HL-60/S4 treated with retinoic acid at 250 ng/mL for 4 days and 3 days (cell line): ENCODE data around the gene EXOC4.

Experiments used
- in situ Hi-C: fragments of 300-500 bp; cut with MboI; formaldehyde crosslinking; loops from 2 replicates; pipeline ENCODE4 v1.7.0; 2022; ENCODE audit warnings: low sequenced_read_pairs

Gene EXOC4

GRCh38 chr7:133480868-133481267, 228.0 kb downstream of the EXOC4 start:
- in situ Hi-C loops = no loop called here

- in situ Hi-C loops = no loop called here
Observed at GRCh38 chr7:133481676-133482075, 228.8 kb downstream of the EXOC4 start.

- in situ Hi-C loops = no loop called here
Observed at GRCh38 chr7:133482599-133482998, 229.7 kb downstream of the EXOC4 start.

- in situ Hi-C loops = no loop called here
Observed at GRCh38 chr7:133484086-133484485, 231.2 kb downstream of the EXOC4 start.

DNA sequence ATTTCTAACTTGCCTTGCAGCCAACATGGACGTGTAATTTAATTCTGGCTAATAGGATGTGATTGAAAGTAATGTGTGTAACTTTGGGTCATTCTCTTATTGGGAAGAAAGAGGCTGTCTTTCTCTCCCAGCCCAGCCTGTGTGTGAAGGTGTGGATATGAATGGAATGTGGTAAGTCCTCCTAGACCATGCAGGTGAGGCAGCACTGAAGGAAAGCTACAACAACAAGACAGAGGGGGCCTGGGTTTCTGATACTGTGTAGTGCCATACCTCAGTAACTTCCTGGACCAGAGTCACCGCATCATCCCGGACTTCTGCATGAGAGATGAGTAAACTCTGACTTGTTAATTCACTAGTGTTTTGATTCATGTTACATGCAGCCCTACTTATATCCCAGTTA, 237.0 kb downstream of the EXOC4 start:
- in situ Hi-C loops = no loop called here

DNA sequence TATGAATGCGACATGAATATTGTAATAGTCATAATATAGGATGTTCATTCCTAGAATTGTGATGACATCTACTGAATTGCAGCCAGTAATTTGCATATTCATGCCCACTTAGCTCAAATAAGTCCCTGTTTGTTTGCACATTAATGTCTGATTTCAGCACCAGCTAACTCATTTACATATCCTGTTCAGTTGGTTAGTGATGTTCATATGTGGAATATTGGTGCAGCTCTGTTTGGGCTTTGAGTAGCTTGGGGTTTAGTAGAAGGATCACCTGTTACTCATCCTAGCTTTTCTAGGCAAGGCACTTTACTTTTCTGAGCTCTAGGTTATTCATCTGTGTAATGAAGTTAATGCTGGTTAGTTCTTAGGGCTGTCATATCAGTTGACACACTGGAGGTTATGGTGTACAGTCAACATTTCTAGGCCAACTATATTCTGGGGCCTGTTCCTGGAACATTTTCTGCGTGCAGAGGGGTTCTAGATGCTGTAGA, 238.4 kb downstream of the EXOC4 start:
- in situ Hi-C loops = no loop called here

GRCh38 chr7:133491846-133492652, 239.2 kb downstream of the EXOC4 start:
- in situ Hi-C loops = no loop called here

- in situ Hi-C loops = no loop called here
Observed at GRCh38 chr7:133497061-133497460, 244.2 kb downstream of the EXOC4 start.

- in situ Hi-C loops = no loop called here
Observed at GRCh38 chr7:133501771-133502170, 248.9 kb downstream of the EXOC4 start.

DNA sequence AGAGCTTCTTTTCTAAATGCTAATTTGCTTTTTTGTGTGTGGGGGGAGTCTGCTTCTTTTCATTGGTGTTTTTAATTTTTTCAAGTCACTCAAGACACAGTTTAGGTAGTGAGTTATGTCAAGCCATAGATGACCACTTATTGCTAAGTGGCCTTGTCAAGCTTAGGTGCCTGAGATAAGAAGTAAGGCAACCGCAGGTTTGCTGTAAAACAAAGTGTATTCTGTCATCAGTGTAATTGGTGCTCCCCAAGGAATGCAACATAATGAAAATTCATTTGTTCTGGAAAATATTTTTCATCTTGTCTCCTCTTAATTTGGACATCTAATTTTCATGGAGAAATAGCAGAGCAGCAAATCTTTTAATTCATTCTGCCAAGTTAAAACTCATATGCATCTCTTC, 249.6 kb downstream of the EXOC4 start:
- in situ Hi-C loops = no loop called here

GRCh38 chr7:133502972-133503371, 250.1 kb downstream of the EXOC4 start:
- in situ Hi-C loops = no loop called here

GRCh38 chr7:133504825-133505224, 251.9 kb downstream of the EXOC4 start:
- in situ Hi-C loops = no loop called here

- in situ Hi-C loops = no loop called here
Observed at GRCh38 chr7:133509822-133510221, 256.9 kb downstream of the EXOC4 start.

DNA sequence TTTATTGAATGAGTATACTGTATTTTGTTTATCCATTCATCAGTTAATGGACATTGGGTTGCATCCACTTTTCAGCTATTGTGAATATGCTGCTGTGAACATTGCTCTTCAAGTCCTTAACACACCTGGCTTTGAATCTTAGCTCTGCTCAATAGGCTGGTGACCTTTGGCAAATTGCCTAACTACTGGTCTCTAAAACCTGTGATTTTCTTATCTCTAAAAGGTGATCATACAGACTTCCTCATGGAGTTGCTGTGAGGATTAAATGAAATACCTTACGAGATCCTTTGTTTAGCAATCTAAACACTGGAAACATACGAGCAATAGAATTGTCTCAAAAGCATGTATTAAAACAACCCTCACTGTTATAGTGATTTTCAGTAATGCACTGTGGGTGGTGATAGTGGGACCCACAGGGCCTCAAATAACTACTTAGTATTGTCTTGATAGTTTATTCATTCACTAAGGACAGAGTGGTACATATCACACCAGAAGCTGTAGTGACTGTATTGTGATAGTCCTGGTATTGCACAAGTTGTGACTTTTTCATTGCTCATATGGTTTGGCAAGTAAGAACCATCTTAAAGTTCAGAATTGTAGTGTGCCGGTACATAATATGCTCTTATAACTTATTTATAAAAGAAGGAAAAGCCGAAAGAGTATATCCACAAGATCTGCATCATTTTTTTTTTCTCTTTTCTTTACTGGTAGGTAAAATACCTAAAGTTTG, 257.6 kb downstream of the EXOC4 start:
- in situ Hi-C loops = no loop called here

- in situ Hi-C loops = no loop called here
Observed at GRCh38 chr7:133511252-133511651, 258.4 kb downstream of the EXOC4 start.

DNA sequence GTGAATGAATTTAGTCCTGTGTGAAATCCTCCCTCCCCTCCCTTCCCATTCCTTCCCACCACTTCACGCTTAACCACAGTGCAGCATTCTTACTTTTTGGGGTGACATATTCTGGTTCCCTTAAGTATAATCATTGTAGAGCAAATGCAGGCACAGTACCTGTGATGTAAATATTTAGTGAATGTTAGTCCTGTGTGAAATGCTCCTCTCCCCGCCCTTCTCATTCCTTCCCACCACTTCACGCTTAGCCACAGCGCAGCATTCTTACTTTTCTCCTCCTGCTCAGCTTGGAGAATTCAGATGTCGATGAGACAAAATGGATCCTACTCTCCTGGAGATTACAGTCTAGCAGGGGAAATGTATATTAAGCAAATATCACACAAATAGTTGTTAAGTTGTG, 258.8 kb downstream of the EXOC4 start:
- in situ Hi-C loops = no loop called here

GRCh38 chr7:133512560-133512959, 259.7 kb downstream of the EXOC4 start:
- in situ Hi-C loops = no loop called here

GRCh38 chr7:133513608-133514007, 260.7 kb downstream of the EXOC4 start:
- in situ Hi-C loops = no loop called here

DNA sequence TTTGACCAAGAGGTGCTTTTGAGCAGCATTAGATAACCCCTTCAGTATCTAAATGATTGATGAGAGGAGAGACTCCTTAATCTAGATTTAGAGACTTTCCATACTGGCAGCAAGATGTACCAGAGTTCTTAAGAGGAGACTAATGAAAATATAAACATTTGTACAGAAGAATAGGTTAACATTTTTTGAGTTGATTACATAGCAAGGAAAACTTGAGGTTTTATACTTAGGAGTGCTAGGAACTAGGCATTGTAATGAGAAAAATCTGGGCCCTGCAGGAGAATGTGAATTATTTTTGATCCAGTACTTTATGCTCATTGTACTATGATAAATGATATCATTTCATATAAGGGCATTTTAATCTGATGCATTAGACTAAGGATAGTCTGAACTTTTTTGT, 261.7 kb downstream of the EXOC4 start:
- in situ Hi-C loops = no loop called here

- in situ Hi-C loops = no loop called here
Observed at GRCh38 chr7:133517766-133518165, 264.9 kb downstream of the EXOC4 start.

DNA sequence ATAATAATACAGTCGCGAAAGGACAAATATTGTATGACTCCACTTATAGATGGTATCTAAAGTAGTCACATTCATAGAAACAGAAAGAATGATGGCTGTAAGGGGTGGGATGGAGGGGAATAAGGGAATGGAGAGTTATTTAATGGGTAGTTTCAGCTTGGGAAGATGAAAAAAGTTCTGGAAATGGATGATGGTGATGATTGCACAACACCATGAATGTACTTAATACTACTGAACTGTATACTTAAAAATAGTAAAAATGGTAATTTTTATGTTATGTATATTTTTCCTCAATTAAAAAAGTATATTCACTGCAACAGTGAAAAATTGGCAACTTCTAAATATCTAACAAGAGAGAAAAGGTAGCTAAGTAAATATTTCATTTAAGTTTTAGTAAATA, 265.8 kb downstream of the EXOC4 start:
- in situ Hi-C loops = no loop called here

DNA sequence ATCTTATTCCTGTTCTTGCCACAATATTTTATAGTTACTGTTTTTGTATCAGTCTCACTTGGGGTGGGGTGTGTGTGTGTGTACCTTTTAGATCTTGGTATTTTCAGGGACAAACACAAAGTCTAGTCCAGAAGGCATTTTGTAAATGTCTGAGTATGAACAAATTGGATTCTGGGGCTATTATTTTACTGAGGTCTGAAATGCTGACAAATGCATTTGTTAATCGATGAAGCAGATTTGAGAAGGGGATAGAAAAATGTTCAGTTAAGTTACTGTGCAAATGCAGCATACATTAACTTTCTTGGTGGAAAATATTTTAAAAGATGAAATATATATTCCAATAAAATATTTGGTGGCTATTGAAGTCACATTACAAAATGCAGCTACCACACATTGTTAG, 267.4 kb downstream of the EXOC4 start:
- in situ Hi-C loops = no loop called here
